Left kidney (tissue), 2 donors: ENCODE results near the gene AANAT. TPM values are rescaled to one million over a fixed set of nuclear protein-coding genes. Genes with fewer than 3 reads are reported as not detected.

Experiments used
- DNase-seq: peaks from one replicate; pipeline ENCODE4 v3.0.0-alpha.2; 2013
- polyA plus RNA-seq: library from polyadenylated mRNA; unstranded; fragments of 120-200 nt; gene quantifications from one replicate; pipeline ENCODE4 v1.2.1, GENCODE V29; 2013; ENCODE audit not compliant: insufficient read length

AANAT gene
- polyA plus RNA-seq, 1 donor = 0.50 TPM

GRCh38 chr17:76487451-76488192, 20.2 kb downstream of the AANAT start:
- no peak for DNase-seq

GRCh38 chr17:76490112-76490710, 22.8 kb downstream of the AANAT start:
- no peak for DNase-seq

- no peak for DNase-seq
Observed at GRCh38 chr17:76491271-76492122, 24.1 kb downstream of the AANAT start.

GRCh38 chr17:76492123-76492988, 25.0 kb downstream of the AANAT start:
- DNase-seq = no peak

GRCh38 chr17:76492989-76493501, 25.6 kb downstream of the AANAT start:
- no peak for DNase-seq

- DNase-seq = no peak
Observed at GRCh38 chr17:76493505-76494167, 26.2 kb downstream of the AANAT start.

GRCh38 chr17:76495663-76496400, 28.4 kb downstream of the AANAT start:
- DNase-seq = no peak

- DNase-seq = no peak
Observed at GRCh38 chr17:76496464-76496863, 29.1 kb downstream of the AANAT start.

GRCh38 chr17:76497699-76497978, 30.2 kb downstream of the AANAT start:
- DNase-seq = no peak

GRCh38 chr17:76497979-76498875, 30.8 kb downstream of the AANAT start:
- peak; percentile 57 for DNase-seq

- DNase-seq = no peak
Observed at GRCh38 chr17:76498876-76499251, 31.5 kb downstream of the AANAT start.

- no peak for DNase-seq
Observed at GRCh38 chr17:76499267-76499667, 31.9 kb downstream of the AANAT start.

- no peak for DNase-seq
Observed at GRCh38 chr17:76500074-76500746, 32.8 kb downstream of the AANAT start.

- DNase-seq = no peak
Observed at GRCh38 chr17:76500747-76501017, 33.3 kb downstream of the AANAT start.

- peak; percentile 65 for DNase-seq
Observed at GRCh38 chr17:76501018-76501826, 33.8 kb downstream of the AANAT start, which contains the start of gene RHBDF2. Gene RHBDF2, minus strand, starts transcription at chr17:76501423. Its CDS starts 19,899 bp downstream, at chr17:76481524.

- DNase-seq = no peak
Observed at GRCh38 chr17:76501827-76502307, 34.5 kb downstream of the AANAT start.

GRCh38 chr17:76502341-76503211, 35.2 kb downstream of the AANAT start:
- no peak for DNase-seq
